Activated CD8-positive, alpha-beta memory T cell treated with anti-CD3 and anti-CD28 coated beads, Interleukin-2, amount 50 U/mL, for 24 hours (primary cell): ENCODE data around the gene NUP133.
"Not testable (repeated sequence)": the region's sequence is repeated elsewhere in the genome, so short reads cannot be mapped to it uniquely, and the experiment has no call there.

Source experiments
- DNase-seq: peaks from one replicate; pipeline ENCODE4 v3.0.0-alpha.2; 2020; ENCODE audit errors: extremely low read depth

NUP133 gene

DNA sequence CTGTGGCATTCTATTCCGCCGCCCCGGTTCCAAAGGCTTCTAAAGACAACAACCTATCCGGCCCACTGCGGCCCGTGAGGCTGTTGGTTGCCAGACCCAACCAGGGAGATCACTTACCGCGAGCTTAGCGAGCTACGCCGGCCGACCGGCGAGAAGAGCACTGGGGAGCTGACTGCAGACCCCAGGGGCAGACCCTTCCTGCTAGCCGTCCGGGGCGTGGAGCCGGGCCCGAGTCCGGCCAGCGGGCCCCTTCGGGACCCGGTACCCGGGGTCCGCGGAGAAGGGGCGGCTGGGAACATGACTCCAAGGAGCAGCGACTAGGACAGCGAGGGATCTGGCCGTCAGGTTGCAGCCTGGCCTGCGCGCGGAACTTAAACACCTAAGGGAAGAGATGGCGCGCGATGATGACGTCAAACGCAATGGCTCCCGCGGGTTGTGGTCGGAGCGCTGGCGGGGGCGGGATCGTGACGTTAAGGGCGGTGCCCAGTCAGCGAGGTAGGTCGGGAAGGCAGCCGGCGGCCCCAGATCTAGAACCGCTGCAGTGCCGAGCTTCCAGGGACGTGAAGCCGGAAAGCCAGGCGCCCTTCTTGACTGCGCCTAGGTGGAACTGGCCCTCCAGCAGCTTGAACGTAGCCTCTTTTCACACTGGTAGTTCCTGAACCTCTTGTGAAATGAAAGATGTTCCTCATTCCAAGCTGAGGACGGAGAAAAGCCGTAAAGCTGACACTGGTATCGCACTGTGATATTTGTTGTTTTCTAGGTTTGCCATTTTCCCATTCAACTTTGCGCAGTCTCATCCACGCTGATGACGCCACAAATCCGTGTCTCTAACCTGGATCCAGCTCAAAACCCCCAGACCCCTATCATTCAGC, at the start of gene NUP133:
NUP133 (minus strand) TSS at position 391 of the 872 bp plus-strand sequence; CDS start at position 299, 92 bp downstream.
- peak; percentile 99 for DNase-seq

DNA sequence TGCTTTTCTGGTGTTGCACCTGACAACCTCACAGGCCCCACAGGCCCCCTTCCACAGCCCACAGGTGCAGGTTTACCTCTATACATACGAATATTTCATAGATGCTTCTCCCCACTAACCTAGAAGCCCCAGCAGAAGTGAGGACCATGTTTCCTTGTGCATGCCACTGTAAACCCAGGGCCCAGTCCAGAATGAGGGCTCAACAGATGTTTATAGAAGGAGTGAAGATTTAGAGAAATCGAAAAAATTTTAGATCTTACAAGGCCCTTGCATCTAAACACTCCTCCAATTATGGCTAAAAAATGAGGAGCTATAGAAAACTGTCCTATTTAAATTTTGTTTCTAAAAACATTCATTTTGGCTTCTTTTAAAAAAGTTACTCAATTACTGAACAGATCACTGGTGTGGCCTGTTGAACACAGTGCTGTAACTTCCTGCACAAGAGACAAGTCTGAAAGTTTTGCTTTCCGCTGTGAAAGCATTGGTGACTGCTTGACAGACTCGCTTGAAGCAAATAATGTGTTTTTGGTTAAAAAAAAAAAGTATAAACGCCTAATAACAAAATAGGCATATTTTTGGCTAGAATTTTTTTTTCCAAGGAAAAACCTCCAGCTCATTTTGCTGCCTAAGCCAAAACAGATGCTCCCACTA, 49.2 kb upstream of the NUP133 start:
- no peak for DNase-seq

DNA sequence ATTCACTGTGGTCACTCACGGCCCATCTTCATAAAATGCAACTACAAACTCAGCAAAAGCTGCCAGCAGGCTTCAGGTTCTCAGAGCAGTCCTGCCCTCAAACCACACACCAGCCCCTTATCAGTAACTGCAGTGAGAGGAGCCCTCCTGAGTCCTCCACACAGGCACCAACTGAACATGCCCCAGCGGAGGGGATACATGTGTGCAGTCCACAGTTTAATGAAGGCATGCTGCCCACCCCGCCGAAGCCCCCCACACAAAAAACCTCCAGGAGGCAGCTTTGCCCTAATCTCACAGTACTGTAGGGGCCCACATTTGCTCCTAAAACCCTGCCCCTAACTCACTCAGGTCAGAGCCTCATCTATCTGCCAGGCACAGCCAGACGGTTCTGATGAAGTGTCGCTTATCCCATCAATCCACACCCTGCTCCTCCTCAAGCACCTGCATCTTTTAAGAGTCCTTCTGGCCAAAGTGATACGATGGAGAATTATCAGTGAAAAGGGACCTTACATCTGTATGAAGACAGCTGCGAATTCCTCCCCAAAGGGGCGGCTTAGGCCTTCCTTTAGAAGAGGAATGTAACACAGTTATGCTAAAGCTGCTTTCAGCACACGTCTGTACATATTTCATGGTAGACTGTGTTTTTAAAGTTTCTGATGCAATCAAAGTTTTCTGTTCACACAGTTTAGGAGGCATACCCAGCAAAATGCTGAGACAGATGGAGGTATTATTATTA, 46.9 kb upstream of the NUP133 start:
- no peak for DNase-seq

DNA sequence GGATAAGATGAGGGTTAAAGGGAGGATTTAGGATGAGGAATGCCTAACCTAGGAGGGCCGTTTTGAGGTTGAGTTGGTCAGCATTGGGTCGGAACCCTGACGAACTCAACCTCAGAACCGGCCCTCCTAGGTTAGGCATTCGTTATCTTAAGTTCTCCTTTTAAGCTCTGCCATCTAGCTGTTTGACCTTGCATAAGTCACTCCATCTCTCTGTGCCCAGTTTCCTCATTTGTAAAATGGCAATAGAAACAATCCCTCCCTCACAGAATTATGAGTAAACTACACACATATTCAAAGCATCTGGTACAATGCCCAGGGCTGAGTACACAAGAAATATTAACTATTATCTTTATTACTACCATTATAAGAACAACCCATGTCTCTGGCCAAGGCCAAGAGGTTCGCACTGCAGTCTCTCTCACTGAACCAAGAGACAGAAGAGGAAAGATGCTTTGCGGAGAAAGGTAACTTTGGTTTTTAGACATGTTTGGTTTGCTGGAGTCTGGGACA, 45.5 kb upstream of the NUP133 start:
- DNase-seq = no peak

DNA sequence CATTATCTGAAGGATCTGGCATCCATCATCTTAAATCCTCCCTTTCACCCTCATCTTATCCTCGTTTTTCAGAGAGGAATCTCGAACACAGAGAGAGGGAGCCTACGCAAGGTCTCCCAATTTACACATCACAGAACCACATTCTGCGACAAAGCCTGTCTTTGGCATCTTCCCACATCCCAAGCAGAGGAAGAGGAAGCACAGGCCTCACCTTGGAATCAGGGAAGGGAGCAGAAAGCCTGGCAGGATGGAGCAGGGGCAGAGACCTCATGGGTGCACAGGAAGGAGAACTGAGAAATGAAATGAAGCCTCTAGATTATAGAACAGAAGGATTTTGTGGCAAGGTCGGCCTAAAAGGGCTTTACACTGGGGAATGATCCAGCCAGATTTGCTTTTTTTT, 44.6 kb upstream of the NUP133 start:
- no peak for DNase-seq

DNA sequence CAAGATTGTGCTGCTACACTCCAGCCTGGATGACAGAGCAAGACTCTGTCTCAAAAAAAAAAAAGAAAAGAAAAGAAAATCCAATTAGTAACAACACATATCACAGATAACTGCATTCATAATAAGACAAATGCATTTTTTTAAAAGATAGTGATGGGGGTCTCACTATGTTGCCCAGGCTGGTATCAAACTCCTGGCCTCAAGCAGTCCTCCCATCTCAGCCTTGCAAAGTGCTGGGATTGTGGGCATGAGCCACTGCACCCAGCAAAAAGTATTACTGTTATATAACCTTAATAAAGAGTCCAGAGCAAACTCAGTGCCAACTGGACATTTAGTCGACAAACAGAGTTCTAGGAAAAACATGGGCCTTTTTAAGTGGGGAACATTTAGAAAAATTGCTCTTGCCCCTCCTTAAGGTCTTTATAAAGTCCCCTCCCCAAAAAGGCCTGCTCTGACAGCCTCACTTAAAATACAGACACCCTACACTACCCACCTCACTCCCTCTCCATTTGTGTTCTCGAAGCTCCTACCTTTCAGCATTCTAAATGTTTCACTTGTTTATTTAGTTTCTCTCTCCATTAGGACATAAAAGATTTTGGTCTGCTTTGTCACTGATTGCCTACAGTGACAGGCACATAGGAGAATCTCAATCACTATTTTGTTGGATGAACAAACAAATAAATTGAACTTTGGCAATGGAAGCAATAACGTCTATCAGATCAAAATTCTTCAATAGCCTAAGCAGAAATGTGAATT, 42.8 kb upstream of the NUP133 start:
- DNase-seq = no peak

DNA sequence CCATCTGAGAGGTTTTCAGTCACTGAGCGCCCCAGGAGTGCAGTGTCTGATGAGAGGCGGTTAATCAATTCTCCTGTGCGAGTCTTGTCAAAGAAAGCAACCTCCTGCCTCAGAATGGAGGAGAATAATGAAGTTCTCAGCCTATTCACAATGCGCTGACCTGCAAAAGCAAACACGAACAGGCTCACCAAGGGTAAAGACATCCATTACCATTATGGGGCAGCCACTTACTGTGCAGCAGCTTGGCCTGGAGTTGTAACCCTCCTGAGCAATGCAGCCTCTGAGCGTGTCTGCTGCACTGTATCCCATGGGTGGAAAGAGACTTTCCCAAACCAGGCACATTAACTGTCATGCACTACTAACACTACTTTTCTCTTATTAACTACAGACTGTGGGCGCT, 39.4 kb upstream of the NUP133 start:
- DNase-seq = no peak

DNA sequence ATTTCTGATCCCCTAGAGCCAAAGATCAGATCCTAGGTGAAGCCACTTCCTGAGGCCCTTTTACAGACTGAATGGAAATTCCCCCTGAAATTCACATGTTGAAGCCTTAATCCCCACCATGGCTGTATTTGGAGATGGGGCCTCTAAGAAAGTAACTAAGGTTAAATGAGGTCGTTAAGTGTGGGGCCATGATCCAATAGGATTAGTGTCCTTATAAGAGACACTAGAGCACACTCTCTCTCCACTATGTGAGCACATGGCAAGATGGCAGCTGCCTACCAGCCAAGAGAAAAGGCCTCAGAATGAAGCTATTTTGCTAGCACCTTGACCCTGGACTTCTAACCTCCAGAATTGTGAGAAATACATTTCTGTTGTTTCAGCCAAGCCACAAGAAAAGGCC, 36.4 kb upstream of the NUP133 start:
- no peak for DNase-seq

DNA sequence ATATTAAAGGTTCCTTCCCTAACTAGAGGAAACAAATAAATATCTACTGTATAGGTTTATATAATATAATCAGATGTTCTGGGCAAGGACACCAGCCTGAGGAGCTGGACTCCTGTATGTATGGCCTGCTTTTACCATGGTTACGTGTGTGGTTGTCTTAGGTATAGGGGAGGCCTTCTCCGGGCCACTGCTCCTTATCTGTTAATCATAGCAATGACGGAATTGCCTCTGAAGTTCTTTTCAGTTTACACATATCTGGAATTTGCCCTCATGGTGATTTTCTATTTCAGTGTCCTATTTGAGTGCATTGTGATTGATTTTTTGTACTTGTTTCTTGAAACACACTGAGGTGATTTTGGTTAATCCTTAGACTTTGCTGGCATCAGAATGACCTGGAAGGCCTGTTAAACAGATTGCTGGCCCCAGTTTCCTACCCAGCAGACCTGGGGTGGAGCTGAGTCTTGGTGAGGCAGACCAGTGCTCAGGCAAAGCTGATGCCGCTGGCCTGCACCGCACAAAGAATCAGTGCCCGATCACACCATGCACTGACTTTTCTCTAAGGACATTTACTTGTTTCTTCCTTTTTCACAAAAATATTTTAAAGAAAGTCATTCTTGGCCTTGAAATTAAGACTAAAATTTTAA, 31.8 kb upstream of the NUP133 start:
- DNase-seq = no peak

DNA sequence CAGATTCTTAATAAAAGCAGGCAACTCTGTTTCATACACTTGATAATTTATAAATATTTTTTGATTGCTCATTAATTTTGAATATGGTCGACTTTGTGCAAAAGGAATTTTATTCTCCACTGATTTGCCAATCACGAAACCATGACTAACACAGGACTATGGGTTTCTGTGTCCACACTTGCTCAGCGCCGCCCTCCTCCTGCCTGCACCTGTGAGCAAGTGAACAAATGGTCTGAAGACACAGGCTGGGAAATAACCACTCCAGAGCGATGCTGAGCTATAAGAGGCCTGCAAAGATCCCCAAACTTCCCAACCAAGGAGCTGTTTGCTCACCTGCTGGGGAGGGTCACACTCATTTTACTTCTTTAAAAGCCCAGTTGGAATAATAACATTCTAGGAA, 30.8 kb upstream of the NUP133 start:
- DNase-seq = no peak

DNA sequence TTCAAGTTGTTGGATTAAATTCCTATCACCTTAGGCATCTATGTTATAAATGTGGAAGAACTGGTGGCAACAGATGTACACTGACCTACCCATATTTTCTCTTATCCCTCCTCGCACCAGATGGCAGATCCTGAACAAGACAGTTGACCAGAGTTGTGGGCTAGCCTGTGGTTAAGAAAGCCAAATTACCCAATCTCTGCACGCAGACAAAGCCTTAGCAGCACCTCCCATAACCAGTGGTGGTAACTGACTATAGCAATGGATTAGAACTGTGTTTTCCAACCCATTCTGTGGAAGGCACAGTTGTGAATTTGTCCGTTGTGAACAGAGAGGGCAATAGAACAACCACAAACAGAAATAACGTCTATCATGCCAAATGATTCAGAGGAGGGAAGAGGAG, 29.8 kb upstream of the NUP133 start:
- DNase-seq = no peak

DNA sequence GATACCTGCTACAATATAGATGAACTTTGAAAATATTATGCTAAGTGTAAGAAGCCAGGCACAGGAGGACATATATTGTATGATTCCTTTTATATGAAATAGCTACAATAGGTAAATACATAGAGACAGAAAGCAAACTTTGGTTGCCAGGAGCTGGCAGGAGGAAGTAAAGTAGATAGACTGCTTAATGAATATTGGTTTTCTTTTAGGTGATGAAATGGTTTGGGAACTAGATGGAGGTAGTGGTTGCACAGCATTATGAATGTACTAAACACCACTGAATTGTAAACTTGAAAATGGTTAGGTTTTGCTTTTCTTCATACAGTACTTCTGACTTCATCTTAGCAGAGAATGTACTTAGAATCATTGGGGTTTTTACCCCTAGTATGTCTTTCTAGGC, 28.8 kb upstream of the NUP133 start:
- no peak for DNase-seq

DNA sequence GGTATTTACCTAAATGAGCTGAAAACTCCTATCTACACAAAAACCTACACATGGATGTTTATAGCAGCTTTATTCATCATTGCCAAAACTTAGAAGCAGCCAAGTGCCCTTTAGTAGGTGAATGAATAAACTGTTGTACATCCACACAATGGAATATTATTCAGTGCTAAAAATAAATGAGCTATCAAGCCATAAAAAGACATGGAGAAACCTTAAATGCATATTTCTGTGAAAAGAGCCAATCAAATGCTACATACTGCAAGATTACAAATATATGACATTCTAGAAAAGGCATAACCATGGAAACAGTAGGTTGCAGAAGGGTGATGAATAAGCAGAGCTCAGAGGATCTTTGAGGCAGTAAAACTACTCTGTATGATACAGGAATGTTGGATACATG, 27.1 kb upstream of the NUP133 start:
- DNase-seq = no peak

DNA sequence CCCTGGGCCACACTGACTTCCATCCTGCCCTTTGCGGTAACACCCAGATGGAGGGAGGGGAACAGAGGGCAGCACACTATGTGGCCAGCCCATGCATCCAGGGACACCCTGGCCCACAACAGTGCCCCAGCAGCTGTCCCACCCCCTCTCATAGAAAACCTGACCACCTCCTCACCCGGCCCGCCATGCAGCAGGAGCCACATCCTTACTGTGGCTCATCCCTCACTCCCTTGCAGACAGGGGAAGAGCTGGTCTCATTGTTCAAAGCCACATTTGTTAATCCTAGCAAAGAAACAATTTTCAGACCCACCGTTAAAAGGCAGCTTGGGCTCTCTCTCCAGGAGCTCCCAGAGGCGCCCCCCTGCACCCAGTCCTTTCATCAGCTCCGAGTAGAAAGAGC, 23.2 kb upstream of the NUP133 start:
- DNase-seq = no peak

DNA sequence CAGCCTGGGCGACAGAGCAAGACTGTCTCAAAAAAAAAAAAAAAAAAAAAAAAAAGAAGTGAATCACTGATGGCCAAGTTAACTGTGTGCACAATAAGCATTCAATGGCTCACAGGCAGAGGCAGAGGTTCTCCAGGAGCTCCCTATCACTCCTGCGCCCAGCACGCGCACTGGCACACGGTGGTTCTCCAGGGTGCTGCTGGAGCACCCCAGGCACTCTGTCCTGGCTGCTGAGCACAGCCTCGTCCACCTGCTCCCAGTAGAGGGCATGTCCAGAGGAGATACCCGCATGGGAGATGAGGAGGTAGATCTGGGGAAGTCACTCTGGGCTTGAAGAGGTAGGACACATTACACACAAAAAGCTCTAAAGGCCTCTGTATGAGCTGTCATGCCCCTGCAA, 21.5 kb upstream of the NUP133 start:
- no peak for DNase-seq

DNA sequence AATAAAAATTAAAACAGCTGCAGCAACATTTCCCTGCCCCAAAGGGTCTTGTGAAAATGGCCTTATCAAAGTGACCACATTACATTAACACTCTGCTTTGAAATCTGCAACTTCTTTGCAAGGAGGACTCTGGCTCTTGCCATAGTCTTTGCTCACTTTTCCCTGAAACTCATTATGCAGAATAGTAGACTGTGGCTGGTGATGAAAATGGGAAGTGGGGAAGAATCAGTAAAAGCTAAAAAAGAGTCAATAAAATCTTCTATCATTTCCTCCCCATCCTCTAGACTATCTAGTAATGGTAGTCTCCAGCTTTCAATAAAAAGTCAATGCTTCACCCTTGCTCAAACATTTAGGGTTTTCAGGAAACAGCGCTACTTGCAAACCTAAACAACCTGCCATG, 18.6 kb upstream of the NUP133 start:
- no peak for DNase-seq

DNA sequence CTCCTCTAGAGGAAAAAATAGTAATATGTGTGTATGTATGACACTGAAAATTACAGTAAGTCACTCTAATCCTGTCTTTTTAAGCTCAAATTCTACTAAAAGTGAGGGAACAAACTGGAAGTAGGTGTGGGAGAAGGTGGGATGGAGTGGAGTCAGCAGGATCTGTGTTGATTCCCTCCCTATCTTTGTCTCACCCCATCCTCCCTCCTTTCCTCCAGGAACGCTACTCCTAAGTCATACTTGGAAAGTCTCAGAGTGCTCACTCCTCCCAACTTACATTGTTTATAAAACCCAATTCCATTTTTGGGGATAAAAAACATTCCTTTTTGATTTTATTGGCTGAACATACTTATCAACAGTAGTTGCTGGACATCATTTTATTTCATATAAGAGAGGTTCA, 14.9 kb upstream of the NUP133 start:
- DNase-seq = no peak

DNA sequence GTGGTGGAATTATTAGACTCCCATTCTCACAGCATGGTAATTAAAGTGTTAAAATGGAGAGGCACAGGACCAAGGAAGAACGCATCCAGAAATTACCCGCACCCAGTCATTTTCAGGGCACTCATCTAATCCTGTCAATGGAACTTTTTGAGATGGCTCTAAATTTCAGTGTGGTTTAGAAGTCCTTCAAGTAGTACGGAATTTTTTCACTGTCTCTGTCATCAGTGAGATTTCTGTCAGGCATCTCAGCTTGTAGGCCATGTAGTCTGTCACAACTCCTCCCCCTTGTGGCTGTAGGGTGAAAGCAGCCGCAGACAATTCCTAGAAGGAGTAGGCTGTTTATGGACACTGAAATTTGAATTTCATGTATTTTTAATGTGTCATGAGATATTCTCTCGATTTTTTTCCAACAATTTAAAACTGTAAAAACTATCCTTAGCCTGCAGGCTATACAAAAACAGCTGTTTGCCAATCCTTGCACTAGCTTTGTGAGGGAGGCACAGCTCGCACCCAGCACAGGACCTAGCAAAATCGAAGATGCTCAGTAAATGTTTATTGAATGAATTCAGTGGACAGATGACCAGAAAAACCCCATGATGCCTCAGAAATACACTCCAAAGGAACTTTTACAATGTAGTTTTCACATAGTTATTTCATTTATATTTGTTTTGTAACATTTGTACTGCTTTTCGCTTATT, 6.6 kb upstream of the NUP133 start:
- DNase-seq = peak; percentile 46

DNA sequence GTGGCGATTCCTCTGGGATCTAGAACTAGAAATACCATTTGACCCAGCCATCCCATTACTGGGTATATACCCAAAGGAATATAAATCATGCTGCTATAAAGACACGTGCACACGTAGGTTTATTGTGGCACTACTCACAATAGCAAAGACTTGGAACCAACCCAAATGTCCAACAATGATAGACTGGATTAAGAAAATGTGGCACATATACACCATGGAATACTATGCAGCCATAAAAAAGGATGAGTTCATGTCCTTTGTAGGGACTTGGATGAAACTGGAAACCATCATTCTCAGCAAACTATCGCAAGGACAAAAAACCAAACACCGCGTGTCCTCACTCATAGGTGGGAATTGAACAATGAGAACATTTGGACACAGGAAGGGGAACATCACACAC, 3.5 kb upstream of the NUP133 start:
- not testable (repeated sequence) for DNase-seq

DNA sequence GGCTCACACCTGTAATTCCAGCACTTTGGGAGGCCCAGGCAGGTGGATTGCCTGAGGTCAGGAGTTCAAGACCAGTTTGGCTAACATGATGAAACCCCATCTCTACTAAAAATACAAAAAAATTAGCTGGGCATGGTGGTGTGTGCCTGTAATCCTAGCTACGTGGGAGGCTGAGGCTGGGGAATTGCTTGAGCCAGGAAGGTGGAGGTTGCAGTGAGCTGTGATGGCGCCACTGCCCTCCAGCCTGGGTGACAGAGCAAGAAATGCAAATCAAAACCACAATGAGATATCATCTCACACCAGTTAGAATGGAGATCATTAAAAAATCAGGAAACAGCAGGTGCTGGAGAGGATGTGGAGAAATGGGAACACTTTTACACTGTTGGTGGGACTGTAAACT, 3.1 kb upstream of the NUP133 start:
- DNase-seq = not testable (repeated sequence)

DNA sequence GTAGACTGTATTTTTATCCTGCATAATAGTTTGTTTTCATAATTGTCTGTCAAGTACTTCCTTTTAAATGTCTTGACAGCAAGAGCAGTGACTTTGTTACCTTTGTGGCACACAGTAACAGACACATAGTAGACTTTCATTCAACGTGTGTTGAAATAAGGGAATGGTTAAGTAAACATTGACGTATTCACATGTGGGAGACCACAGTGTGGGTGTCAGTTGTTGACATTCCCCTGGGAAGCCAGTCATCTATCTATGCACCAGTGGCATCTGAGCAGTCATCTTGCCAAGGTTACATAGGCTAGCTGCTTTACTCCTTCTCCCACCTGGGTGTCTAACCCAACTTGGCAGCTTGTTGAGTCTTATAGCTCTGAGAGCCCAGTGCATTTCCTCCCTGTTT, 1.4 kb upstream of the NUP133 start:
- no peak for DNase-seq
